HEK293T (cell line): ENCODE results near the gene SESTD1.

ENCODE experiments used
- BHLHE40 ChIP-seq: fragments of 450-650 bp; IDR thresholded peaks from 2 replicates; pipeline ENCODE4 v1.6.1; 2016; ENCODE audit warnings: mild to moderate bottlenecking, moderate library complexity, borderline replicate concordance
- ELF4 ChIP-seq: fragments of 450-650 bp; IDR thresholded peaks from 2 replicates; pipeline ENCODE4 v1.6.1; 2017; ENCODE audit warnings: antibody characterized with exemption
- FOXM1 ChIP-seq: fragments of 450-650 bp; IDR thresholded peaks from 2 replicates; pipeline ENCODE4 v1.6.1; 2017; ENCODE audit warnings: mild to moderate bottlenecking, borderline replicate concordance
- LEF1 ChIP-seq: fragments of 450-650 bp; IDR thresholded peaks from 2 replicates; pipeline ENCODE4 v1.6.1; 2017; ENCODE audit warnings: mild to moderate bottlenecking, borderline replicate concordance
- SP1 ChIP-seq: fragments of 450-650 bp; IDR thresholded peaks from 2 replicates; pipeline ENCODE4 v1.6.1; 2017
- SUZ12 ChIP-seq: fragments of 450-650 bp; IDR thresholded peaks from 2 replicates; pipeline ENCODE4 v1.6.1; 2016; ENCODE audit warnings: mild to moderate bottlenecking
- TARDBP ChIP-seq: fragments of 450-650 bp; IDR thresholded peaks from 2 replicates; pipeline ENCODE4 v1.6.1; 2016

GRCh38 chr2:179311101-179311500 lies 46.5 kb upstream of the SESTD1 start:
- TF ChIP-seq SP1, result no peak
- no peak for TF ChIP-seq LEF1
- no peak for TF ChIP-seq BHLHE40
- no peak for TF ChIP-seq TARDBP
- TF ChIP-seq FOXM1, result no peak
- TF ChIP-seq ELF4, result no peak
- no peak for TF ChIP-seq SUZ12
